ENCODE measurements around the gene ITGA1.

ITGA1 gene

GRCh38 chr5:53006911-53007890 lies 219.5 kb downstream of the ITGA1 start:
- DNase-seq = no peak

- DNase-seq = peak; percentile 78
Measured at GRCh38 chr5:53008751-53009150, 221.0 kb downstream of the ITGA1 start.

Measured in HCEC 1CT (cell line).